Measurements from ENCODE around the gene ARNT2.

Gene ARNT2

GRCh38 chr15:80550219-80550907 lies 146.2 kb downstream of the ARNT2 start:
- no peak for DNase-seq (ENCODE audit: low read depth in 2 of 3, low spot score in 1 of 3)

- DNase-seq (ENCODE audit: low read depth in 2 of 3, low spot score in 1 of 3) = no peak
Observed at GRCh38 chr15:80550908-80551260, 146.7 kb downstream of the ARNT2 start.

- DNase-seq (ENCODE audit: low read depth in 2 of 3, low spot score in 1 of 3) = no peak
Observed at GRCh38 chr15:80551348-80551747, 147.2 kb downstream of the ARNT2 start.

- DNase-seq (ENCODE audit: low read depth in 2 of 3, low spot score in 1 of 3) = no peak
Observed at GRCh38 chr15:80554560-80554959, 150.4 kb downstream of the ARNT2 start.

- no peak for DNase-seq (ENCODE audit: low read depth in 2 of 3, low spot score in 1 of 3)
Observed at GRCh38 chr15:80556694-80557367, 152.6 kb downstream of the ARNT2 start.

- DNase-seq (ENCODE audit: low read depth in 2 of 3, low spot score in 1 of 3) = no peak
Observed at GRCh38 chr15:80557441-80558234, 153.5 kb downstream of the ARNT2 start.

- no peak for DNase-seq (ENCODE audit: low read depth in 2 of 3, low spot score in 1 of 3)
Observed at GRCh38 chr15:80558631-80559319, 154.6 kb downstream of the ARNT2 start.

GRCh38 chr15:80559320-80559693 lies 155.1 kb downstream of the ARNT2 start:
- no peak for DNase-seq (ENCODE audit: low read depth in 2 of 3, low spot score in 1 of 3)

- no peak for DNase-seq (ENCODE audit: low read depth in 2 of 3, low spot score in 1 of 3)
Observed at GRCh38 chr15:80559761-80560160, 155.6 kb downstream of the ARNT2 start.

- no peak for DNase-seq (ENCODE audit: low read depth in 2 of 3, low spot score in 1 of 3)
Observed at GRCh38 chr15:80560601-80561400, 156.6 kb downstream of the ARNT2 start.

GRCh38 chr15:80561500-80561899 lies 157.3 kb downstream of the ARNT2 start:
- DNase-seq (ENCODE audit: low read depth in 2 of 3, low spot score in 1 of 3) = no peak

GRCh38 chr15:80562033-80562432 lies 157.9 kb downstream of the ARNT2 start:
- DNase-seq (ENCODE audit: low read depth in 2 of 3, low spot score in 1 of 3) = no peak

GRCh38 chr15:80562846-80563245 lies 158.7 kb downstream of the ARNT2 start:
- DNase-seq (ENCODE audit: low read depth in 2 of 3, low spot score in 1 of 3) = no peak

GRCh38 chr15:80563372-80563997 lies 159.3 kb downstream of the ARNT2 start:
- DNase-seq (ENCODE audit: low read depth in 2 of 3, low spot score in 1 of 3) = no peak

GRCh38 chr15:80564056-80564455 lies 159.9 kb downstream of the ARNT2 start:
- DNase-seq (ENCODE audit: low read depth in 2 of 3, low spot score in 1 of 3) = no peak

GRCh38 chr15:80565398-80565797 lies 161.2 kb downstream of the ARNT2 start:
- no peak for DNase-seq (ENCODE audit: low read depth in 2 of 3, low spot score in 1 of 3)

- DNase-seq (ENCODE audit: low read depth in 2 of 3, low spot score in 1 of 3) = no peak
Observed at GRCh38 chr15:80565988-80566387, 161.8 kb downstream of the ARNT2 start.

- peak in 1 of 3 donors; percentile 9 for DNase-seq (ENCODE audit: low read depth in 2 of 3, low spot score in 1 of 3)
Observed at GRCh38 chr15:80567721-80568157, 163.6 kb downstream of the ARNT2 start.

- DNase-seq (ENCODE audit: low read depth in 2 of 3, low spot score in 1 of 3) = no peak
Observed at GRCh38 chr15:80568298-80568697, 164.1 kb downstream of the ARNT2 start.

- DNase-seq (ENCODE audit: low read depth in 2 of 3, low spot score in 1 of 3) = no peak
Observed at GRCh38 chr15:80568876-80569605, 164.9 kb downstream of the ARNT2 start.
